PC-9 (cell line): Measurements from ENCODE around the gene PAK4. TPM values are rescaled to one million over a fixed set of nuclear protein-coding genes. Genes with fewer than 3 reads are reported as not detected.

ENCODE experiments used
- BruUV-seq: library from RNA; stranded (reverse); fragments of 400-500 nt; replicated peaks from 2 replicates; lab custom pipeline; 2021; lab: Mats Ljungman, UMichigan
- CTCF ChIA-PET: fragments of 300-600 bp; sonication (Branson Sonifier 250); formaldehyde crosslinking; loops from one replicate; lab custom pipeline; 2022; ENCODE audit warnings: antibody characterized with exemption; lab: Charles Lee
- POLR2A ChIA-PET: fragments of 300-600 bp; sonication (Branson Sonifier 250); formaldehyde crosslinking; loops from one replicate; lab custom pipeline; 2022; ENCODE audit warnings: antibody characterized with exemption; ENCODE audit not compliant: unreplicated experiment; lab: Charles Lee
- DNase-seq, 2 experiments: peaks; one replicate each; pipeline versions ENCODE4 v3.0.0 to v3.0.0-alpha.2; 2015 to 2022; ENCODE audit warnings: mixed read lengths in 1 of 2
- H2AFZ ChIP-seq: fragments of 200-600 bp; sonication (generic); 2 replicates; pipeline ENCODE4 v1.8.1; 2017; ENCODE audit warnings: antibody characterized with exemption
- H3F3A ChIP-seq: fragments of 200-600 bp; sonication (generic); 2 replicates; pipeline ENCODE4 v1.8.1; 2017; ENCODE audit warnings: antibody characterized with exemption, mild to moderate bottlenecking, low read depth; ENCODE audit not compliant: insufficient read depth
- H3K27ac ChIP-seq: fragments of 200-600 bp; sonication (generic); 2 replicates; pipeline ENCODE4 v1.6.1; 2016; ENCODE audit warnings: mixed run types
- H3K27me3 ChIP-seq: fragments of 200-600 bp; sonication (generic); 2 replicates; pipeline ENCODE4 v1.6.1; 2016; ENCODE audit warnings: low read depth, mixed run types; ENCODE audit not compliant: insufficient read depth
- H3K36me3 ChIP-seq: fragments of 200-600 bp; sonication (generic); 2 replicates; pipeline ENCODE4 v1.6.1; 2016; ENCODE audit warnings: low read depth, mixed run types
- H3K4me1 ChIP-seq: fragments of 200-600 bp; sonication (generic); replicated peaks from 2 replicates; pipeline ENCODE4 v1.6.1; 2016; ENCODE audit warnings: mixed run types; ENCODE audit not compliant: insufficient read depth
- H3K4me2 ChIP-seq: fragments of 200-600 bp; sonication (generic); 2 replicates; pipeline ENCODE4 v1.6.1; 2017; ENCODE audit warnings: mixed run types
- H3K4me3 ChIP-seq: fragments of 200-600 bp; sonication (generic); 2 replicates; pipeline ENCODE4 v1.6.1; 2016; ENCODE audit warnings: mixed run types
- H3K79me2 ChIP-seq: fragments of 200-600 bp; sonication (generic); 2 replicates; pipeline ENCODE4 v1.6.1; 2017; ENCODE audit warnings: low read depth, mixed run types
- H3K9me2 ChIP-seq: fragments of 200-600 bp; sonication (generic); 2 replicates; pipeline ENCODE4 v1.8.1; 2017; ENCODE audit warnings: mild to moderate bottlenecking; ENCODE audit not compliant: insufficient read depth
- H3K9me3 ChIP-seq: fragments of 200-600 bp; sonication (generic); 2 replicates; pipeline ENCODE4 v1.8.1; 2016; ENCODE audit warnings: low read depth; ENCODE audit not compliant: insufficient read depth
- H4K20me1 ChIP-seq: fragments of 200-600 bp; sonication (generic); 2 replicates; pipeline ENCODE4 v1.8.1; 2017; ENCODE audit not compliant: insufficient read depth
- CTCF ChIP-seq: fragments of 200-600 bp; sonication (generic); conservative IDR thresholded peaks from 2 replicates; pipeline ENCODE4 v1.6.1; 2017; ENCODE audit warnings: mixed run types, antibody characterized with exemption, mild to moderate bottlenecking, moderate library complexity
- EZH2 ChIP-seq: fragments of 200-600 bp; sonication (generic); IDR thresholded peaks from 2 replicates; pipeline ENCODE4 v1.8.0; 2017; ENCODE audit warnings: antibody characterized with exemption, low read depth
- intact Hi-C: fragments of 100-400 bp; cut with micrococcal nuclease; formaldehyde crosslinking; loops from one replicate; pipeline ENCODE4 v1.10.0; 2022; ENCODE audit not compliant: unreplicated experiment
- total RNA-seq: library from RNA; stranded (reverse); gene quantifications from 2 replicates; pipeline ENCODE4 v1.2.3, GENCODE V29; 2021

Gene PAK4
- total RNA-seq, 1 experiment from 2014 or later, result 77.8 TPM

DNA sequence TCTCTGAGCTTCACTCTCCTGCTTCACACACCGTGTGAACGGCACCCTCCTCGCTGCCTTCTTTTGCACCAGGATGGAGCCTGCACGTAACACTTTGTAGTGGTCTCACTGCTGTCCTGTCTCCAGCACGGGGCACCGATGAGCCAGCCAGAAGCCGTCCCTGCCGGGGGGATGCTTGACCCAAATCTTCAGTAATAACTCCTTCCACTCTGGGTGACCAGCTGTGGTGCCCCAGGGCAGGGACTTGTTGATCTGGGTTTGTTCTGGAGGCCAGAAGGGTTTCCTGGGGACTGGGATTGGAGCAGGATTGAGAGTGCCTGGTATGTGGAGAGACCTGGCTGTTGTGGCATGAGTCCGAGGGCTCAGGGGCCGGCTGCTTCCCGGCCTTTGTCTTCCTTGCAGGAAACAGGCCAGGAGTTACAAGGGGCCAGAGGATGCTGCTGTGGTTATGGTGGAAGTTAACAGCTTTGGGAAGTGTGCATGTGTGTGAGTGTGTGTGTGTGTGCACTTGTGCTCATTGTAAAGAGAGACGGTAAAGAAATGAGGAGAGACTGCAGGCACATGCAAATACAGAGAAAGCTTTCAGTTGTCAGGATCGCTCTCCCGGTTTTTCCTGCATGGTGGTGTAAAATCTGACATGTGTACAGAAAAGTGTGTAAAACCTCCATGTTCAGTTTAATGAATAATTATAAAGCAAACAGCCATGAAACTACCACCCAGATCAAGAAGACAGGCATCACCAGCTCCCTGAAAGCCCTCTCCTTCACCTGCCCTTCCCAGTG is 18.9 kb downstream of the PAK4 start:
- Histone ChIP-seq H3K27ac (no peak overlapping the region), H3F3A (no peaks in the 10 kb centered on the region), H3K9me2 (no peaks in the 10 kb centered on the region), H2AFZ (no peak overlapping the region), H4K20me1 (peaks cover 72% of the 10 kb centered on the region), H3K79me2 (peaks cover 73% of the 10 kb centered on the region), H3K36me3 (peaks cover 5% of the 10 kb centered on the region; the same call in 1 of the 2 replicates), H3K27me3 (no peaks in the 10 kb centered on the region), H3K4me3 (no peak overlapping the region), H3K4me2 (no peak overlapping the region), H3K9me3 (no peaks in the 10 kb centered on the region), H3K4me1 (no peaks in the 10 kb centered on the region)
- intact Hi-C loops, result no loop called here
- POLR2A ChIA-PET, result interaction anchor here (0.6 kb wide), 1 partner anchor 247 kb away, joined by 3 read pairs; the partner anchor contains the start of genes MED29 and PAF1
- DNase-seq, result no peak
- CTCF ChIA-PET, result no interaction called here
- TF ChIP-seq CTCF (no peak), EZH2 (no peak)
- BruUV-seq, result no TSS peak

DNA sequence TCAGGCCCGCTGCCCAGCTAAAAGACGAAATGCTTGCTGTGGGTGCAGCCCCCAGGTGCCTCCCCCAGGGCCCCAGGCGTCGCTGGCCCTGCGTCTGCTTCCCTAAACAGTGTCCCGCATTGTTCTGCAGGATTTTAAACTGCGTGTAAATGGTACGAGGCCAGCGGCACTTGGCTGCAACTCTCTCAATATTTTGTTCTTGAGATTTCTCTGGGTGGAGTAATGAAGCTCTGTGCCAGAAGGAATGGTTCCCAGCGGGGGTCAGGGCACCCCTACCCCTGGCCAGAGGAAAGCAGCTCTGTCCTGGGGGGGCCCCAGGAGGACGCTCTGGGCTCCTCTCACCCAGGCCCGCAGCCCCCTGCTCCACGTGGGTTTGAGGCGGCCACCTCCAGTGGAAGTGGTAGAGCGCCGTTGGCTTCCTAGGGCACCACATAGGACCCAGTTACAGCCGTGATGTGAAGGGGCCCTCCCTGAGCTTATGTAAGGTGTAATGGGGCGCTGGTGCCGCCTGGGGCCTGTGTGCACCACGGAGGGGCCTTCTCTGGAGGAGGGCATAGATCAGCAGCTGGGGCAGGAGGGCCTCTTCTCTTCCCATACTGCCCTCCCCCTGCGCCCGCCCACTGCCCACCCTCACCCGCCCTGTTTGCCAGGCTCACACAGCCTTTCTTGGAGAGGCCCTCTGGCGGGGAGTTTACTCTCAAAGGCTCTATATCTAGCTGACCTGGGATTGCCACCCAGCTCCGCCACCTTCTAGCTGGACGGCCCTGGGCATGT is 19.8 kb downstream of the PAK4 start:
- no peak for TF ChIP-seq CTCF
- no peak for TF ChIP-seq EZH2
- Histone ChIP-seq H3K27me3 (no peaks in the 10 kb centered on the region), H3K36me3 (peaks cover 5% of the 10 kb centered on the region; the same call in 1 of the 2 replicates), H3K9me3 (no peaks in the 10 kb centered on the region), H3K4me2 (no peak overlapping the region), H4K20me1 (peaks cover 63% of the 10 kb centered on the region), H3K4me3 (no peak overlapping the region), H3K4me1 (no peaks in the 10 kb centered on the region), H3F3A (no peaks in the 10 kb centered on the region), H3K79me2 (peaks cover 78% of the 10 kb centered on the region), H3K27ac (no peak overlapping the region), H3K9me2 (no peaks in the 10 kb centered on the region), H2AFZ (no peak overlapping the region)
- intact Hi-C loops, result no loop called here
- CTCF ChIA-PET, result no interaction called here
- DNase-seq, result no peak
- POLR2A ChIA-PET, result no interaction called here
- BruUV-seq, result no TSS peak

GRCh38 chr19:39146091-39146490 is 20.5 kb downstream of the PAK4 start:
- intact Hi-C loops, result no loop called here
- H3K27ac ChIP-seq, result no peak overlapping the region

More at GRCh38 chr19:39146091-39146490, 20.5 kb downstream of the PAK4 start:
- BruUV-seq, result no TSS peak
- Histone ChIP-seq H3K4me3 (no peak overlapping the region), H3K4me1 (no peaks in the 10 kb centered on the region), H3K36me3 (peaks cover 5% of the 10 kb centered on the region; the same call in 1 of the 2 replicates), H3F3A (no peaks in the 10 kb centered on the region), H4K20me1 (peaks cover 57% of the 10 kb centered on the region), H3K9me2 (no peaks in the 10 kb centered on the region), H3K27me3 (no peaks in the 10 kb centered on the region), H3K4me2 (no peak overlapping the region), H3K9me3 (no peaks in the 10 kb centered on the region), H3K79me2 (peaks cover 75% of the 10 kb centered on the region), H2AFZ (no peak overlapping the region)
- DNase-seq, result no peak
- ChIA-PET POLR2A (no interaction called here), CTCF (no interaction called here)
- TF ChIP-seq EZH2 (no peak), CTCF (no peak)
